NCI-H187 (cell line): ENCODE data around the gene HDHD2.
"Not testable (repeated sequence)": the region's sequence is repeated elsewhere in the genome, so short reads cannot be mapped to it uniquely, and the experiment has no call there.

Source experiments
- DNase-seq, 2 experiments: peaks; one replicate each; lab custom pipeline; 2025; lab: John Stamatoyannopoulos, UW

HDHD2 gene

GRCh38 chr18:47150029-47150823, at the start of gene HDHD2:
Gene HDHD2 (minus strand): TSS chr18:47150500. CDS start chr18:47136439, 14,061 bp downstream.
- DNase-seq = peak; percentile 50 to 52

- not testable (repeated sequence) for DNase-seq
Observed at GRCh38 chr18:47195961-47196360, 45.7 kb upstream of the HDHD2 start.

- DNase-seq = no peak
Observed at GRCh38 chr18:47191961-47192360, 41.7 kb upstream of the HDHD2 start.

GRCh38 chr18:47187721-47188120, 37.4 kb upstream of the HDHD2 start:
- no peak for DNase-seq

GRCh38 chr18:47184419-47185050, 34.2 kb upstream of the HDHD2 start:
- DNase-seq = peak; percentile 1 to 5

GRCh38 chr18:47182156-47182555, 31.9 kb upstream of the HDHD2 start:
- DNase-seq = not testable (repeated sequence)

- no peak for DNase-seq
Observed at GRCh38 chr18:47180765-47181164, 30.5 kb upstream of the HDHD2 start.

- peak; percentile 9 to 33 for DNase-seq
Observed at GRCh38 chr18:47179520-47179919, 29.2 kb upstream of the HDHD2 start.

- DNase-seq = peak; percentile 34 to 64
Observed at GRCh38 chr18:47175898-47176575, 25.7 kb upstream of the HDHD2 start, which contains the start of gene IER3IP1. Gene IER3IP1 (minus strand): TSS chr18:47176364. CDS start chr18:47176277, 87 bp downstream.

- no peak for DNase-seq
Observed at GRCh38 chr18:47175283-47175897, 25.1 kb upstream of the HDHD2 start.

GRCh38 chr18:47174545-47175116, 24.3 kb upstream of the HDHD2 start:
- DNase-seq = no peak

GRCh38 chr18:47172476-47172875, 22.2 kb upstream of the HDHD2 start:
- no peak for DNase-seq

- no peak for DNase-seq
Observed at GRCh38 chr18:47168913-47169312, 18.6 kb upstream of the HDHD2 start.

- no peak for DNase-seq
Observed at GRCh38 chr18:47168509-47168908, 18.2 kb upstream of the HDHD2 start.

- no peak for DNase-seq
Observed at GRCh38 chr18:47166294-47166693, 16.0 kb upstream of the HDHD2 start.

GRCh38 chr18:47163241-47163640, 12.9 kb upstream of the HDHD2 start:
- DNase-seq = no peak

- no peak for DNase-seq
Observed at GRCh38 chr18:47160256-47160655, 10.0 kb upstream of the HDHD2 start.

- not testable (repeated sequence) for DNase-seq
Observed at GRCh38 chr18:47158404-47158803, 8.1 kb upstream of the HDHD2 start.

GRCh38 chr18:47151439-47151838, 1.1 kb upstream of the HDHD2 start:
- DNase-seq = no peak

GRCh38 chr18:47150824-47151366, 595 bp upstream of the HDHD2 start:
- no peak for DNase-seq

GRCh38 chr18:47149457-47150028, 757 bp downstream of the HDHD2 start:
- DNase-seq = no peak
